ENCODE results near the gene WDR36.

WDR36 gene

GRCh38 chr5:111066261-111066938 lies 25.7 kb upstream of the WDR36 start:
- no peaks in the 10 kb centered on the region for H3K9me2 ChIP-seq (replicated peaks; ENCODE audit: control insufficient read depth, low read length)
- peaks cover 50% of the 10 kb centered on the region for H3K27me3 ChIP-seq (ENCODE audit: control insufficient read depth, low read length)
- H4K20me1 ChIP-seq (ENCODE audit: control insufficient read depth, insufficient read depth, low read depth, low read length): no peaks in the 10 kb centered on the region
- H3F3A ChIP-seq (ENCODE audit: control insufficient read depth, insufficient read depth): no peaks in the 10 kb centered on the region
- H3K4me3 ChIP-seq (ENCODE audit: low read length): no peak overlapping the region
- H3K27ac ChIP-seq (ENCODE audit: low read depth, low read length): no peak overlapping the region
- no peak for TF ChIP-seq CTCF (IDR thresholded peaks at IDR 0.05; ENCODE audit: low read depth, low read length, poor library complexity, severe bottlenecking)
- no peak for TF ChIP-seq EZH2phosphoT487 (IDR thresholded peaks at IDR 0.05; ENCODE audit: borderline replicate concordance, low read length)
- H3K4me2 ChIP-seq (ENCODE audit: low read length): no peak overlapping the region
- no peaks in the 10 kb centered on the region for H3K4me1 ChIP-seq (ENCODE audit: control insufficient read depth, low read length)
- no peaks in the 10 kb centered on the region for H3K36me3 ChIP-seq (ENCODE audit: control insufficient read depth, low read length)
- H3K9me3 ChIP-seq (ENCODE audit: control insufficient read depth, insufficient read depth, low read length): no peaks in the 10 kb centered on the region
- no peaks in the 10 kb centered on the region for H3K79me2 ChIP-seq (ENCODE audit: control insufficient read depth, low read length)

GRCh38 chr5:111068213-111068612 lies 23.9 kb upstream of the WDR36 start:
- Histone ChIP-seq H3K4me3 (ENCODE audit: low read length) (no peak overlapping the region), H3K4me1 (ENCODE audit: control insufficient read depth, low read length) (peaks cover 5% of the 10 kb centered on the region), H3K9me2 (replicated peaks; ENCODE audit: control insufficient read depth, low read length) (no peaks in the 10 kb centered on the region), H3K9me3 (ENCODE audit: control insufficient read depth, insufficient read depth, low read length) (no peaks in the 10 kb centered on the region), H3K27me3 (ENCODE audit: control insufficient read depth, low read length) (peaks cover 67% of the 10 kb centered on the region), H3K79me2 (ENCODE audit: control insufficient read depth, low read length) (no peaks in the 10 kb centered on the region), H3K36me3 (ENCODE audit: control insufficient read depth, low read length) (no peaks in the 10 kb centered on the region), H4K20me1 (ENCODE audit: control insufficient read depth, insufficient read depth, low read depth, low read length) (no peaks in the 10 kb centered on the region), H3F3A (ENCODE audit: control insufficient read depth, insufficient read depth) (peaks cover 4% of the 10 kb centered on the region), H3K4me2 (ENCODE audit: low read length) (no peak overlapping the region), H3K27ac (ENCODE audit: low read depth, low read length) (no peak overlapping the region)
- TF ChIP-seq CTCF (IDR thresholded peaks at IDR 0.05; ENCODE audit: low read depth, low read length, poor library complexity, severe bottlenecking): no peak
- no peak for TF ChIP-seq EZH2phosphoT487 (IDR thresholded peaks at IDR 0.05; ENCODE audit: borderline replicate concordance, low read length)

GRCh38 chr5:111069839-111070238 lies 22.3 kb upstream of the WDR36 start:
- Histone ChIP-seq H3K36me3 (ENCODE audit: control insufficient read depth, low read length) (no peaks in the 10 kb centered on the region), H3K4me1 (ENCODE audit: control insufficient read depth, low read length) (peaks cover 17% of the 10 kb centered on the region), H3K79me2 (ENCODE audit: control insufficient read depth, low read length) (no peaks in the 10 kb centered on the region), H4K20me1 (ENCODE audit: control insufficient read depth, insufficient read depth, low read depth, low read length) (no peaks in the 10 kb centered on the region), H3F3A (ENCODE audit: control insufficient read depth, insufficient read depth) (peaks cover 4% of the 10 kb centered on the region), H3K9me3 (ENCODE audit: control insufficient read depth, insufficient read depth, low read length) (no peaks in the 10 kb centered on the region), H3K27me3 (ENCODE audit: control insufficient read depth, low read length) (peaks cover 70% of the 10 kb centered on the region), H3K4me3 (ENCODE audit: low read length) (no peak overlapping the region), H3K27ac (ENCODE audit: low read depth, low read length) (no peak overlapping the region), H3K9me2 (replicated peaks; ENCODE audit: control insufficient read depth, low read length) (no peaks in the 10 kb centered on the region), H3K4me2 (ENCODE audit: low read length) (no peak overlapping the region)
- TF ChIP-seq CTCF (IDR thresholded peaks at IDR 0.05; ENCODE audit: low read depth, low read length, poor library complexity, severe bottlenecking): no peak
- TF ChIP-seq EZH2phosphoT487 (IDR thresholded peaks at IDR 0.05; ENCODE audit: borderline replicate concordance, low read length): no peak
